Activated T-cell treated with anti-CD3 and anti-CD28 coated beads for 4 hours (primary cell): ENCODE data around the gene SYNJ2.

Experiments used
- DNase-seq: peaks from one replicate; pipeline ENCODE4 v3.0.0-alpha.2; 2020

Gene SYNJ2

DNA sequence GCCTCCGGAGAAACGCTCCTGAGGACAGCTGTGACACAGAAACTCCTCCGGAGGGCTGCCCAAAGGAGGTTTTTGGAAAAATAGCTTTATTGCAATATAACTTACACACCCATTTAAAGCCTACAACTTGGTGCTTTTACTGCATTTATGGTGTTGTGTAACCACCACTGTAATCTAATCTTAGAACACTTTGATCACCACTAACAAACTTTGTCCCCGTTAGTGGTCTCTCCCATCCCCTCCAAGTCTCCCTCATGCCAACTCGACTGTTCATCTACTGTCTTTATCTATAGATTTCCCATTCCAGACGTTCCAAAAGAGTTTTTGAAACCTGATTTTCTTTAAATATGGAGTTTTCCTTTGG, 62.8 kb downstream of the SYNJ2 start:
- DNase-seq, result no peak

DNA sequence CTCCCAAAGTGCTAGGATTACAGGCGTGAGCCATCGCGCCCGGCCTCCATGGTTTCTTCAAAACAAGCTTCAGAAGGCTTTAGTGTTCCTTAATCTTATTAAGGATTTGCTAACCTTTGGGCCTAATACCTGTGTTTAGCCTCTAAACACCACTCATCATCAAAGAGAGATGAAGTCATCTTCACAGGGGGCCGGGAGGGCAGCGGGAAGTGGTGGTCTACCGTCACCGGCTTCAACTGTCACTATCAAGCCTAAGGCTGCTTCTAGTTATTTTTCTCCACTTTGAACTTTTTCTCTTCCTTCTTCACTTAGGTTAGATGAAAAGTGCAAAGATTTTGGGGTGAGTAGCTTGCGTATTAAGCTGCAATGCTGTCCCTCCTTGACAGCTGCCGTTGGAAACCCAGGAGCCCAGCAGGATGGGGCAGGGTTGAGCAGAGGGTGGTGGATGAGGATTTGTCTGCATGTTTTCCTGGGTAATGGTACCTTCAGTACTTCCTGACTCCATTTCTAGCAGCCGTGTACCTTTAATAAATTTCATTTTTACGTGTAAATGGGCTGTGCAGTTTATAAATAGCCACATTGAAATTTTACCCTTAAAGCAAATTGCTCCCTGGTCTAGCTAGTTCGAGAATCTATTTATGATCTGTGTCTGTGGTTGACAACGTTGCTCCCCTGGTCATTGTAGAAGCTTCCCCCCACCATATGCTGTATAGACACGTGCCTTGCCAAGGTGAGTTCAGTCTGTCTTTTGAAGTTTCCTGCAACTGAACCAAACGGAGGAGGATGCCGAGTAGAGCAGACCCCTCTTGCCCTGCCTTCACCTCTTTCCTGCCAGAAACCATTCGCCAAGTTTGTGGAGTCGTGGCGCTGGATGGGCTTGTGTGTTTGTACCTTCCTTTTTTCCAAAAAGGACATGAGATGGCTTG, 64.8 kb downstream of the SYNJ2 start:
- DNase-seq, result no peak

DNA sequence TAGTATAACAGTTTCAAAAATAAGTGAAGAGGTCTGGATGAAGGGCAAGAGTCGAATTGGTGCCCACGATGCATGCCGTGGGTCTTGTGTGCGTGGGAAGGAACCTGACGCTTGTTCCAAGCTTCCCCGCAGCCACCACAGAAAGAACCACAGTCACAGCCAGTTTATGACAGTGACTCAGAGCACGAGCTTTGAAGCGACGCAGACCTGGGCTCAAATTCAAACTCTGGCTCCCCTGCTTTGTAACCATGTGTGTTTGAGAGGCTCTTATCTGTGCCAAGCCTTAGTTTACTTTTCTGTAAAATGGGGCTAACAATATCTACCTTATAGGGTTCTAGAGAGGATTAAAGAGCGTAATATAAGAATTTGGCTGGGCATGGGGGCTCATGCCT, 65.5 kb downstream of the SYNJ2 start:
- peak; percentile 59 for DNase-seq

DNA sequence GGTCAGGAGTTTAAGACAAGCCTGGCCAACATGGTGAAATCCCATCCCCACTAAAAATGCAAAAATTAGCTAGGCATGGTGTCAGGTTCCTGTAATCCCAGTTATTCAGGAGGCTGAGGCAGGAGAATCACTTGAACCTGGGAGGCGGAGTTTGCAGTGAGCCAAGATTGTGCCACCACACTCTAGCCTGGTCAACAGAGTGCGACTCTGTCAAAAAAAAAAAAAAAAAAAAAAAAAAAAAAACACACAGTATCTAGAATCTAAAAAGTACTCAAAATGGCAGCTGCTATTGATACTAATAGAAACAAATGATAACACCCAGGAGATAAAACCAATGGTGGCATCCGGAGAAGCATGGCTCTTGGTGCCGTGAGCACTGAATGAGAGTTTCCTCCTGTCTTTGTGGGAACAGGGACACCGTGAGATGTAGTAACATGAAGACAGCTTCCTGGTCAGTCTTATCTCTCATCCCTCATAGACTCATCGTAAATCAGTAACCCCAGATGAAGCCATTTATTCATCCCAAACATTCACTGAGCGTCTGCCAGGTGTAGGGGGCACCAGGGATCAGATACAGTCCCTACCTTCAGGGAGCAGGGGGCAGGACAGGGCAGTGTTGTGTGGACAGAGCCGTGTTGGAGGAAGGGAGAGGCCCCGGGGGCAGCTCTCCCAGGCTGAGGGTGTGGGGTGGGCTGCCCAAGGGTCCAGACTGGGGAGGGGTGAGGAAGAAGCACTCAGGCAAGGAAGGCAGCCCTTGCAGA, 66.1 kb downstream of the SYNJ2 start:
- no peak for DNase-seq

DNA sequence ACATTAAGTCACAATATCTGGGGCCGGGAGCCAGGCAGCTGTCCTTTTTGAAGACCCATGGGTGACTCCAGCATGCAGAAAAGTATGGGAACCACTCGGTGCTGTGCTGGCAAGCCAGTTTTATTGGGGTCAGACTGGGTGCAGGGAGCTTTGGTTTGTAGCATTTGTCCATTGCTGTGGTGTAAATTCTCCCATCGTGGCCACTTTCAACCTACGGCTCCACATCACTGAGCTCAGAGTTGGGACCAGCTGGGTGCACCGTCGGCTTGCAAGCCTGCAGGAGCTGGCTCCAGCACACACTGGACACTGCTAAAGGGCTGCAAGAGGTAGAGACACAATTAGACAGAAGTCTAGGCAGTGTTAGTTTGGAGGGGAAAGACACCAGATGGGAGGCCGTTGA, 66.9 kb downstream of the SYNJ2 start:
- DNase-seq, result no peak

DNA sequence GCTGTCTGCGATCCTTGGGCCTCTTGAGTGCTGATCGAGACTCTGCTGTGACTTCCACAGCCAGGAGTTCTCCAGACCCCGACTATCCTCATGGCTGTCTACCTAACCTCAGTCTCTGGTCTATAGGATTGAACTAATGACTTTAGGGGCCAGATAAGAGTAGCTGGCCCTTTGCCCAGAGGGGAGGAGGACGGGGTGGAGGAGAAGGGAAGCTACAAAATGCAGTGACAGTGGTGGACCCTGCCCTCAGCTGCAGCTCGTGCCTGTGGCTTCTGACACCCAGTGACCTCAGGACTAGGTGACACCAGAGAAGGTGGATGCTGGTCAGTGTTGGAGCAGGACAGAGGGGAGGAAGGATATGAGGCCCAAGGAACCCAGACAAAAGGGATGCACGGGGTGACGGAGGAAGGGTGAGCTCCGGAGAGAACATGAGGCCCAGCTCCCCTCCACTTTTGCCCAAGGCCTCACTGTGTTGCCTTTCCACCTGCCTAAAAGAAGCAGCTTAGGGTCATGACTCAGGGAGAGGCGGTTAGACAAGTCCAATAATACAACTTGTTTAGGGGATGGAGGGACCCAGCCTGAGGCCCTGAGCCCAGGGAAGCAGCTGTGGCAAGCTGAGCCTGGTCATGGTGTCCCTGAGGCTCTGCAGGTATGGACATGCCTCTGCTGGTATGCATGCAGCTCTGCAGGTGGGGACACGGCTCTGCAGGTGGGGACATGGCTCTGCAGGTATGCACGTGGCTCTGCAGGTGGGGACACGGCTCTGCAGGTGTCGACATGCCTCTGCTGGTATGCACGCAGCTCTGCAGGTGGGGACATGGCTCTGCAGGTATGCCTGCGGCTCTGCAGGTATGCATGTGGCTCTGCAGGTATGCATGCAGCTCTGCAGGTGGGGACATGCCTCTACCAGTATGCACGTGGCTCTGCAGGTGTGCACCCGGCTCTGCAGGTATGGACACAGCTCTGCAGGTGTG, 67.7 kb downstream of the SYNJ2 start:
- DNase-seq, result no peak

DNA sequence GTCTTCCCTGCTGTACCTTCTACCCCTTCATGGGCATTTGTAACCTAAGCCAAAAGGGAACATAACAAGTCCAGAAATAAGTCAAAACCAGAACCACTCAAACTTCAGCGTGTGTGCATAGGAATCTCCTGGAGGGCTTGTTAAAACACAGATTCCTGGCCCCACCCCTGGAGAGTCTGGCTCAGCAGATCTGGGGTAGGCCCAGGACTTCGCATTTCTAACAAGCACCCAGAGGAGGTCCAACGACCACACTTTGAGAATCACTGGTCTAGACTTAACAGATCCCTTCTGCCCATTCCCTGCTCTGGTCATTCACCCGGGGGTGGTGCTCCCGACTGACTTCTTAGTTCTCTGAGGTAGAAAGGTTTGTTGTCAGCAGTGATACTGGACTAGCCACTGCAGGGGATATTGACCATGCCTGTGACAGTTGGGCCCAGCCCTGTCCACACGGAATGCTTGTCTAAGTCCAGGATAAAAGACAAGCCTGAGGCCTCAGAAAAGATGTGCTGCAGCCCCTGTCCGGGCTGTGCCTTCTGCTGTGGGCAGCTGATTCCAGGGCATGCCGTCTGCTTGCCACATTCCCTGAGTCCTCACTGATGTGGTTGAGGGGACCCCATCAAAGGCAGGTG, 68.6 kb downstream of the SYNJ2 start:
- DNase-seq, result no peak

DNA sequence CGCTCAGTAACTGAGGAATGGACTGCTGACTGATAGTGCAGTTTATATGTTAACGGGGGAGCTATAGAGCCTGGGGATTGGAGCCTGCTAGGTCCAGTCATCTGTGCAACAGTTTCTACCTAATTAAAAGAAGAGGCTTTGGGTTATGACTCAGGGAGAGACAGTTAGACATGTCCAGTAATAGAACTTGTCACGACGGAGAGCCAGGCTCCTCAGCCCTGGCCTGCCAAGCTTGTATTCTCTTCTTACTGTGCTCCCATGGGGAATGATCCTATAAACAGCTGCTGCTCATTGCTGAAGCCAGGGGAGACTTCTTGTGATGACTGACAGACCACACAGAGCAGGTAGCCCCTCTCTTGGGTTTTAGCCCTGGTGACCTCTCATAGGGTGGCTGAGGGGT, 69.3 kb downstream of the SYNJ2 start:
- no peak for DNase-seq

DNA sequence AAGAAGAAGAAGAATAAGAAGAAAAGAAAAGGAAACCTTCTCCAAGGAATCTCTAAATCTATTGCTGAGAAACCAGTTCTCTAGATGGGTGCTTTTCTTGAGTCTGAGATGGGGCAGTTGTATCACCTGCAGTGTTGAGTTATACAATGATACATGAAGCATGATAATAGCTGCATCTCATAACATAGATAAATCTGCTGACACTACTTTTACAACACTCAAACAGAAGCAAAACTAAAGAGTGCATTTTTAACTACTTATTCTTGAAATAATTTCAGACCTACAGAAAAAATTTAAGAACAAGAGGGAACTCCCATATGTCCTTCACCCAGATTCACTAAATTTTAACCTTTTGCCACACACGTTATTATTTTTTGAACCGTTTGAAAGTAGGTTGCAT, 70.3 kb downstream of the SYNJ2 start:
- no peak for DNase-seq

DNA sequence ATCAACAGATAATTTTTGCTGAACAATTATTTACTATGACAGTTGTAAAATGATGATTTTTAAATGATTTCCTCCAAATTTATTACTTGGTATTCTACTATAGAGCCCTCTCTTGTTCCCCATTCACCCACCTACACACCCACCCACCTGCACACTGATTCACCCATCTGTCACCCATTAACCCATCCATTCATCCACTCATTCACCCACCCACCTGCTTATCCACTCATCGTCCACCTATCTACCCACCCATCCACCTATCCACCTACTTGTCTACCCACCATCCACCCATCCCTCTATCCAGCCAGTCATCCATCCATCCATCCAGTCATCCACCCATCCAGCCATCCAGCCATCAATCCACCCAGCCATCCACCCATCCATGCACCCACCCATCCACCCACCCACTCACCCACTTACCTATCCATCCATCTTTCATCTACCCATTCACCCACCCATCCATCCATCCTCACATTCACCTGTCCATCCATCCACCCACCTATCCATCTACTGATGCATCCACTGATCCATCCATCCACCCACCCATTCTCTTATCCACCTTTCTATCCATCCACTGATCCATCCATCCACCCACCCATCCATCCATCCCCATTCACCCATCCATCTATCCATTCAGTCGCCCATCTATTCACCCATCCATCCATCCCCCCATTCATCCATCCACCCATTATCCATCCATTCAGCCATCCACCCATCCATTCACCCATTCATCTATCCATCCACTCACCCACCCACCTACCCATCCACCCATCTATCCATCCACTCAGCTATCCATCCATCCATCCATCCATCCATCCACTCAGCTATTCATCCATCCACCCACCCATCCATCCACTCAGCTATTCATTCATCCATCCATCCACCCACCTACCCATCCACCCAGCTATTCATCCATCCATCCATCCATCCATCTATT, 72.0 kb downstream of the SYNJ2 start:
- peak; percentile 74 for DNase-seq

DNA sequence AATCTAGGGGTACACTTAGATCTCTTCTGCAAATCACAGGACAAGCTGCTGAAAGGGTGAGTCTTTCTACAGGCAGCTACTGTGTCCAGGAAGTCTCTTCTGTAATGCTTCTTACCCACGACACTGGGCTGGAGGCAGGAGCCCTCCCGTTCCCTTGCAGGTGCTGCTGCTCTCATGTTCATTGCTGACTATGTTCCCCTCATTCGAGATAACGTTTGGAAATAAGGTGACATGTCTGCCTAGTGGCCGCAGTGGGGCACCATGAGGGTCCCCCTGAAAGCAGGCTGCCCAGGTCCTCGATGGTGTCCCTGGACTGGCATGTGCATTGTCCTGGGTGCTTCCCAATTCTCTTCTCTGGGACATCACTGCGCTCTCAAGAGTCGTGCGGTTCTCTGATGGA, 74.7 kb downstream of the SYNJ2 start:
- DNase-seq, result no peak

DNA sequence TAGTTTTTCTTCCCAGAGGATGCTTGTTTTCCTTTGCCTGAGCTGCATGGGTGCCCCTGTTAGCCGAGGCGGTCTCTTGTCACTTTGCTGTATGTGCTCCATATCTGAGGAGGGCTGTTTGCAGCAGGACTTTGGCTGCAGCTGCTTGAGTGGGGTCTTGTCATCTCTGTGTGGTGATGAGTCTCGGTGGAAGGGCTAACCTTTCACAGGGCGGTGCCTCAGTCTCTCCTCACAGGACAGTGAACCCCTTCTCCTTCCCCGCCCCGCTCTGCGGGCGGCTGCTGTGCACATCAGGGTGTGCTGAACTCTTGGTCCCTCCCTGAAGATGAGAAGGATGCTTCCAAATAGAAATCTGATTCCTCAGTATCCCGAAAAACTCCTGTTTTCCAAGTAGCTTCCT, 75.1 kb downstream of the SYNJ2 start:
- DNase-seq, result no peak

DNA sequence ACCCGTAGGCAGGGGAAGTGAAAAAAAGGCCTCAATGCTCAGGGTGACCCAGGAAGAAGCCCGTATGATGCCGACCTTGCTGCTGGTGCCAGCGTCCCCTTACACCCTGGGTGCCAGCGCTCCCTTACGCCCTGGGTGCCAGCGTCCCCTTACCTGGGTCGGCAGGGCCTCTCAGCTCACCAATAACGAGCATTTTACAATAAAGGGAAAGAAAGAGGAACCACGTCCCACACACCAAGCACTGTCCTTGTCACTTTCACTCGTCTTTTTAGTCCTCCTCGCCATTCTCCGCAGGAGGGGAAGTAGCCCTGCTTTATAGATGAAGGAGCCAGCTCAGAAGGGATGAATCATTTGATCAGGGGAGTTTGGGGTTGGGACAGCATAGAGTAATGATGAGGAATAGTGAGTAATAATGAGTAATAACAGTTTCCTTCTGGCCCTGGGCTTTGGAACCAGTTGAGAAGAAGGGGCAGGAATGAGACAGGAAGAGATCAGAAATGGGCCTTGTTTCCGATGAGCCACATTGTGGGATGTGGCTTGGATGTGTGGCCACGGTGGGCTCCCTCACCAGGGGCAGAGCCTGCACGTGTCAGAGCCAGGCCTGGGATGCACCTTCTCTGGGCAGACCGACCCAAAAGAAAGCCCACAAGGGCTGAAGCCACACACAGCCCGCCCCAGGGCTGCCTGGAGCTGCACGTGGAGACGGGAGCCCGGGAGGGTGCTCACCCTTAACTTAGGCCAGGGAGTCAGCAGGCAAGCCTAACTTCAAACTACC, 75.7 kb downstream of the SYNJ2 start:
- DNase-seq, result no peak

DNA sequence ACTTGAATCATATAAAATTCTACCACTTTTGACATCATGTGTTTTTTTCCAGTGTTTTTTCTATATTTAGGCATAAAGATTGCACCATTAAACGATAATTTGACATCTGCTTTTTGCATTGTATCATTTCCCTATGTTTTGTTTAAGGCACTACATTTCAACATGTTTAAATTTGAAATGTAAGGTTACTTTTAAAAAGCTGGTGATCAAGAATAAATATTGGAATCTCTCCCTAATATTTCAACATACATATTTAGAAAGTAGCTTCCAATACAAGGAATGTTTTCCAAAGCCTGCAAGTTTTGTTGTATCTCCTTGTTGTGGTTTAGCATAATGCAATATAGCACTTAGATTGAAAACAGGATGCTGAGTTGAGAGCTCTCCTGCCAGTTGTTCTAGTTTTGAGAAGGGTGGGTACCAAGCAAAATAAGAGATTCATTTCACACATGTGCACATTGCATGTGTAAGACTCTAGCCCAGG, 76.5 kb downstream of the SYNJ2 start:
- DNase-seq, result no peak

DNA sequence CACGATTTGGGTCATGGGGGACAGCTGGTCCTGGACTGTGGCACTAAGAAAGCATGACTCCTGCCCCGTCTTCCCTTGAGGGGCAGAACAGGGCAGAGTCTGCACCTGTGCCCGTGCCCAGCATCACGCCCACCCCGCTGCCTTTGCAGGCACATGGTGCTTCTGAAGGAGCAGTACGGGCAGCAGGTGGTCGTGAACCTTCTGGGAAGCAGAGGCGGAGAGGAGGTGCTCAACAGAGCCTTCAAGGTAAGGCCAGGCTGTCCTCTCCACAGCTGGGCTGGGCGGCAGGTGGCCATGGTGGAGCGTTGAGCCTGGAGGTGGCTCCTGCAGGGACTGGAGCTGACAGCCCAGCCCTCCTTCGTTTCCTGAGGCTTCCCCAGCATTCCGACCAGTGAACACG, 77.4 kb downstream of the SYNJ2 start:
- no peak for DNase-seq

DNA sequence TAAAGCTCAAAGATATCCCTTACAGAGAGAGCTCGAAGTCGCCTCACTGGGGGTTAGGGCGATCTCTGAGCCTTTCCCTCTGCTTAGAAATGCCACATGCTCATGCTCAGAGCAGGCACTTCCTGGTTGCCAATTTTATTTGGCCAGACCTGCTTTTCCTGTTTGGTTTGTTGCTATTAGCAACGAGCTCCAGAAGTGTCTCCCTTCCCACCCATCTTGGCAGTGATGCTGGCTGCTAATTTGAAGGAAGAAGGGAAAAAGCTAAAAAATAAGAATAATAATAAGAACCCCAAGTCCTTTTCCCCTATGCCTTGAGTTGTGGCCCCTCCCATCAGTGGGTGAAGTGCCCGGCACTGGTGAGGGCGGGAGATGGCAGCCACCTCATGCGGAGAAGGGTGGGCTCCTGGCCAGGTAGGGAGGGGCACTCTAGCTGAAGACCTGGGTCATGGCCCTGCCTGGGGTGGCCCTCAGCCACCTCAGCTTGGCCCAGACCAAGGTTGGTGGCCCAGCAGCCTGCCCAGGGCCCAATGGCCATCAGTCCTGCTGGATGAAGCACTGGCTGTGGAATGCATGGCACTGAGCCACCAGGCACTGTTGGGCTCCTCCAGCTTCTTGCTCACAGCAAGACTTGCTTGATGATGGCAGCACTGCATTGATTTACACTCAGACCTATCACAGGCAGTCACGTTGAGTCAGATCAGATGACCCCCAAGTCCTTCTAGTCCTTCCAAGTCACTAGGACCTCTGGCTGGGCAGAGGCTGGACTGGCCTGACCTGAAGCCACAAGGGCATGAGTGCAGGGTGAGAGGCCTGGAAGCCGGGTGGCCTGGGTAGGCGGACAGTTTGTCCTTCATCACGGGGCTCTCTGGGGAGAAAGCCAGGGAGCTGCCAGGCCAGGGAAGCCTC, 79.0 kb downstream of the SYNJ2 start:
- DNase-seq, result no peak

DNA sequence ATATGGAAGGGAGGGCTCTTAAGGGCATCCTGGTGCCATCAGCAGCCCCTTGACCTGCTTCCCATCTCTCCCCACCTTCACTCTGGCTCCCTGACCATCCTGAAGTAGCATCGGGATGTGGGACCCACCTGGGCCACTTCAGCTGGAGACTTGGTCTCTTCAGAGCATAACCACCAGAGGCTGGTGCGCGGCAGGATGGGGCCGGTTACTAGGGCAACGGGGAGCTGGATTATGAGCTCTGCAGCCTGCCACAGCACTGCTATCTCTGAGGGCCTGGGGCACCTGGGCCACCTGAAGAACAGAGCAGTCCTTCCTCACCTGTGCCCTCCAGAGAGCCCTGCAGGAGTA, 79.7 kb downstream of the SYNJ2 start:
- DNase-seq, result no peak

DNA sequence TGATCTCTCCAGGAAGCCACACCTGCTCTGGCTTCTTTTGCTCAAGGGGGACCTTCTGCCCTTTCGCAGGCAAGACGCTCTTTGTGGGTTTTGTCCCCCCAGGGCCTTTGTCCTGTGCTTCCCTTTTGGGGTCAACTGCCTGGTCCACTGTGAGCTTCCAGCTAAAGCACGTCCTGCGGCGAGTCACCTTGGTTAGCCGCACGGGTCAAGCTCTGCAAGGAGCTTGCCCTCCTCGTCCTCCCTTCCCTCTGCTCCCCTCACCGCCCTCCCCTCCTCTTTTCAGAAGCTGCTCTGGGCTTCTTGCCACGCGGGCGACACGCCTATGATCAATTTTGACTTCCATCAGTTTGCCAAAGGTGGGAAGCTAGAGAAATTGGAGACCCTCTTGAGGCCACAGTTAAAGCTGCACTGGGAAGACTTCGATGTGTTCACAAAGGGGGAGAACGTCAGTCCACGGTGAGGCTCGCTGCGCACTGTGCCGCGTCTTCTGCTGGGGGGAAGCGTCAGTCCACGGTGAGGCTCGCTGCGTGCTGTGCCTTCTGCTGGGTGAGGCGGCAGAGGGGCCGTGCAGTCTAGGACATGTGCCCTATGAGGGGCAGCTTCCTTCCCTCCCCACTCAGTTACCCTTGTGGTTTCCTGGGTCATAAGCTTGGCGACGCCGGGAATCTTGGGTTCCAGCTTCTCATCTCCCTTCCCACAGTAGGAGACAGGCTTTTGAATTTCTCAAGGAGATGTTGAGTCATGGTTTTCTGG, 80.2 kb downstream of the SYNJ2 start:
- DNase-seq, result no peak

DNA sequence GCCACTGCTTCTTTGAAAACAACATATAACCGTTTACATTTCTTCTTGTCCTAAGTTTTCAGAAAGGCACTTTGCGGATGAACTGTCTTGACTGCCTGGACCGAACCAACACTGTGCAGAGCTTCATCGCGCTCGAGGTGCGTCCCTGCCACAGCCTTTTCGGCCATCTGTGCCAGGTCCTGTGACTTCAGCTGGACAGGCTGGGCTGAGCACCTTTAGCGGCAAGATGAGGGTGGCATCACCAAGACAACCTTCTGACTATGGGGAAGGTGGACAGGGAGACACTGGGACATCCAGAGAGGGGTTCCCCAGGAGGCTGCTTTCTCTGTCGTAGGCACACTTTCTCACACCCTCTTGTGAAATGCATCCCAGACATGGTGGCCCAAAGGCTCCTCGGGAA, 82.1 kb downstream of the SYNJ2 start:
- no peak for DNase-seq
